Measurements from ENCODE around the gene ANKLE2.

The ANKLE2 gene

DNA sequence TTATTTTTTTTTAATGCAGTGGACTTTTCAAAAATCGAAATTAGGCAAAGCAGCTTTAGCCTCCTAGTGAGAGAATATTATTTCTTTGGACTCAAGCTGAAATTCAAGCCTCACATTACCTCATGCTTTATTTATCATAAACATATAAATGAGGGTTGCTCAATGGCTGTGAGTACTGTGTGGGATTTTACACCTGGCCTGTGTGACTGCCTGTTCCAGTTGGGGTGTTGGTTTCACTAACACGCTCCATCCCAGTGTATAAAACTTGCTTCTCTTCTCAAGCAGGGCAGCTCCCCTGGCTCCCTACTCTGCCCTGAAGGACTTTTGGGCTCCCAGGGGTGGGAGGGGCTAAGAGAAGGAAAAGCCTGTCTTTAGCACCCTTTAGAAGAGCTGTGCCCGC, 15.0 kb downstream of the ANKLE2 start:
- no peak overlapping the region for H3K4me3 ChIP-seq (ENCODE audit: low read length)
- DNase-seq (ENCODE audit: low read depth) = no peak
- TF ChIP-seq, protein P1, sequence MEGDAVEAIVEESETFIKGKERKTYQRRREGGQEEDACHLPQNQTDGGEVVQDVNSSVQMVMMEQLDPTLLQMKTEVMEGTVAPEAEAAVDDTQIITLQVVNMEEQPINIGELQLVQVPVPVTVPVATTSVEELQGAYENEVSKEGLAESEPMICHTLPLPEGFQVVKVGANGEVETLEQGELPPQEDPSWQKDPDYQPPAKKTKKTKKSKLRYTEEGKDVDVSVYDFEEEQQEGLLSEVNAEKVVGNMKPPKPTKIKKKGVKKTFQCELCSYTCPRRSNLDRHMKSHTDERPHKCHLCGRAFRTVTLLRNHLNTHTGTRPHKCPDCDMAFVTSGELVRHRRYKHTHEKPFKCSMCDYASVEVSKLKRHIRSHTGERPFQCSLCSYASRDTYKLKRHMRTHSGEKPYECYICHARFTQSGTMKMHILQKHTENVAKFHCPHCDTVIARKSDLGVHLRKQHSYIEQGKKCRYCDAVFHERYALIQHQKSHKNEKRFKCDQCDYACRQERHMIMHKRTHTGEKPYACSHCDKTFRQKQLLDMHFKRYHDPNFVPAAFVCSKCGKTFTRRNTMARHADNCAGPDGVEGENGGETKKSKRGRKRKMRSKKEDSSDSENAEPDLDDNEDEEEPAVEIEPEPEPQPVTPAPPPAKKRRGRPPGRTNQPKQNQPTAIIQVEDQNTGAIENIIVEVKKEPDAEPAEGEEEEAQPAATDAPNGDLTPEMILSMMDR (conservative IDR thresholded peaks at IDR 0.05; ENCODE audit: low read depth, low read length) = no peak

DNA sequence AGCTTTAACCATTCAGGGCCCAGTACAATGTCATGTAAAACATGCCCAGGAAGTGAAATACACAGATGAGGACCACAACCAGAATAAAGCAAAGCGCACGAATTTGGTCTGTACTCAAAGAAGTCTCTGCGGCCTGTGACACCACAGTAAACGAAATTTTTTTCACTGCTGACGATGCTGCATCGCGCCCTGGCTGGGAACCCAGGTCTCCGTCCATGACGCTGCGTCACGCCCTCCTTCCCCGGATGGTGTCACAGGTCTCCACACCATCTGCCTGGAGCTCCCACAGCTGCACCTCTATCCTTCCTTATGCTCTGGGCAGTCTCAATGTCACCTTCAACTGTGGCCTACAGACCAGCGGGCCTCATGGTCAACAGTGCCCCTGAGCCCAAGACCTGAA, 17.8 kb downstream of the ANKLE2 start:
- no peak overlapping the region for H3K4me3 ChIP-seq (ENCODE audit: low read length)
- DNase-seq (ENCODE audit: low read depth) = no peak
- TF ChIP-seq, protein P1 (conservative IDR thresholded peaks at IDR 0.05; ENCODE audit: low read depth, low read length) = no peak

DNA sequence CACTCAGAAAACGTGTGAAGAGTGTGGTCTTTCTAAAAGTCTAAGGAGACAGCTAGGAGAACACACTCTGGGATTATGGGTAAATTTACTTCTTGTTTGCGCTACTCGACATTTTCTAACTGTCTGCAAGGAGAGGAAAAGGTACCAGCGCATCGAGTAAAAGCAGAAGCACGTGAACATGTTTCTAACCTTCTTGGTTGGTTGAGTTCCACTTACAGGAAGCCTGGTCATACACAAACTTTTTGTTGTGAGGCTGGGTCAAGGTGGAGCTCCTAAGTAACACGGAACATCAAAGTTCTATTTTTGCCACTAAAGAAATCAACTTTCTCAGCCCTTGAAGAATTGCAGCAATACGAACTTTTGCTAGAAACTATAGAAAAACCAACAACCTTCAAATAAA, 20.0 kb downstream of the ANKLE2 start:
- no peak for DNase-seq (ENCODE audit: low read depth)
- H3K4me3 ChIP-seq (ENCODE audit: low read length) = no peak overlapping the region
- TF ChIP-seq, protein P1 (conservative IDR thresholded peaks at IDR 0.05; ENCODE audit: low read depth, low read length) = no peak

DNA sequence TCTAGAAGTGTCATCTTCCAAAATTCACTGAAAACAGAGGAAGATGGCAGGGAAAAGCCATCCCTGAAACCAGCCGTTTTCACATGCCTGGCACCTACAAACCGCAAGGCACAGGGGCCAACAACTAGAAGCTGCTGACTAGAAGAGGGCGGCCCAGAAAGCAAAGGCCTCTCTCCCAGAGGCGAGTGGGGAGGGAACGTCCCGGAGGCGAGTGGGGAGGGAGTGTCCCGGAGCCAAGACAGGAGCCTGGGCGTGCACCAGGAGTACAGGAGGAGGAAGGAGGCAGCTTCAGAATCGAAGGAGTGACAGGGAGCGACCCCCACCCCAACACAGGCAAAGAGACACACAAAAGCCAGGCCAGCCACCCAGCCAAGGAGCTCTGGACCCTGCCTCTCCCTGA, 21.0 kb downstream of the ANKLE2 start:
- H3K4me3 ChIP-seq (ENCODE audit: low read length) = no peak overlapping the region
- TF ChIP-seq, protein P1 (conservative IDR thresholded peaks at IDR 0.05; ENCODE audit: low read depth, low read length) = no peak
- no peak for DNase-seq (ENCODE audit: low read depth)

DNA sequence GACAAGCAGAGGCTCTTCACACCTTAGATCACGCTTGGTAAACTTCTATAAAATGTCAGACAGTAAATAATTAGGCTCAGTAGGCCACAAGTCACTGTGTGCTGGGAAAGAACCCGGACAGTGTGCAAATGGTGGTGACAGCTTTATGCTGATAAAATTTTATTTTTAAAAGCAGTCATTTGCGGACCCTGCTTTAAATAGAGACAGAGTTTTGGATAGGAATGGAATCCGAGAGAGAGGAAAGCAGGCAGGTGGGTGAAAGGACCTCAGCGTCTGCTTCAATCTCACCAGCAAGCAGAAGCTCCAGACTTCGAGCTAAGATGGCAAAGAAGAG, 21.4 kb downstream of the ANKLE2 start:
- TF ChIP-seq, protein P1 (conservative IDR thresholded peaks at IDR 0.05; ENCODE audit: low read depth, low read length) = no peak
- no peak overlapping the region for H3K4me3 ChIP-seq (ENCODE audit: low read length)
- no peak for DNase-seq (ENCODE audit: low read depth)

DNA sequence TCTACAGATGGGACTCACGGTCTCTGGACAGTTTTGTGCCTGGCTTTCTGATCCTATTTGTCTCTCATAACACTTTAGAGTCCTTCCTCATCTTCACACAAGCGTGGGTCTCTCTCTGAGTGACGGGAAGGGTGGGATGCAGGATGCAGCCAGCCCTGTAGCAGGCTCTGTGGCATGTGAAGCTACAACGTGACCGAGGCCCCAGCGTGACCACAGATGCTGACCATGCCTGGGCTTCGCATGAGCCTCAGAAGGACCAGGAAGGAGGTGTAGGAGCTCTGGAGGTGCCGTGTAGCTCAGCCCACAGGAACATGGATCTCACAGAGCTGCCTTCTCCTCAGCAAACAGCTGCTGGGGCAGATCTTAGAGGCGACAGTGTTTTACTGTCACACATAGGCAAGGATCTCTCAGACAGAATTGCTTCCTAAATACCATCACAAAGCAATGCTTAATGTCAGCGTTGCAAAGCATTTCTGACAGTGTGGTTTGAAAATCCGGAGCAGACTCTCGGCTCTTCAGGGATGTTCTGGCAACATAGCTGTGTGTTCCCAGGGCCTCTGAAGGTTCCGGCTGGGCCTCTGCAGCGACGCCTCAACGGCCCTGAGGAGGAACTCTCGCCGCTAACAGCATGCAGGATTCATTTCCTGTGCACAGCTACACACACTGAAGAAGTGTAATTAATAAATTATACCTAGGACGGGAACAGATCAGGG, 21.9 kb downstream of the ANKLE2 start:
- TF ChIP-seq, protein P1 (conservative IDR thresholded peaks at IDR 0.05; ENCODE audit: low read depth, low read length) = no peak
- DNase-seq (ENCODE audit: low read depth) = no peak
- no peak overlapping the region for H3K4me3 ChIP-seq (ENCODE audit: low read length)

DNA sequence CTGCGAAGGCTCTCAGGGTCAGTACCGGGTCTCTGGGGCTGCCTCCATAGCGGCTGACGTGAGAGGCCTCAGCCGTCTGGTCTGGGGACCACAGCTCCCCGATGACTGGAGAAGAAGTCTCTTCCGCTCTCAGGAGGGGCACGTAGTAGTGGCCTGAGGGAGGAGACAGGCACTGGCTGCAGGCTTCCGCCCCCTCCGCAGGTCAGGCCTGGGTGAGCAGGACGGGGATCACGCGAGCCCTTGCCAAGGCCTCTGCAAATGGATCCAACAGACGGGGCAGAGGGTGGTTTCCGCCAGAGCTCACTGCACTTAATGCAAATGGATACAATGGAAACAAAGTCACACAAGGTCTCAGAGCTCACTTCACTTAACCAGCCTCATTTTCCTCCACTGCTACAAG, 24.7 kb downstream of the ANKLE2 start:
- TF ChIP-seq, protein P1 (conservative IDR thresholded peaks at IDR 0.05; ENCODE audit: low read depth, low read length) = no peak
- no peak for DNase-seq (ENCODE audit: low read depth)
- no peak overlapping the region for H3K4me3 ChIP-seq (ENCODE audit: low read length)

Measured in retinal pigment epithelial cell (primary cell).